HEK293 (cell line): Measurements from ENCODE around the gene PSMB1.

Source experiments
- CTCF ChIA-PET: fragments of 350-600 bp; formaldehyde crosslinking; extraction: SDS; loops from one replicate; lab custom pipeline; 2021; ENCODE audit warnings: antibody characterized with exemption; lab: Yijun Ruan, JAX
- POLR2A ChIA-PET: fragments of 300-600 bp; formaldehyde crosslinking; extraction: SDS; loops from one replicate; lab custom pipeline; 2020; ENCODE audit warnings: antibody characterized with exemption, inconsistent platforms; lab: Yijun Ruan, JAX
- H3K27ac ChIP-seq: fragments of 200-500 bp; sonication (Bioruptor generic); 2 replicates; pipeline ENCODE4 v1.5.1; 2014; ENCODE audit warnings: low read depth, low read length, control low read depth, inconsistent platforms; ENCODE audit errors: extremely low read depth
- H3K36me3 ChIP-seq, 2 experiments: fragments of 200-500 bp in 1 of 2; sonication (Bioruptor generic) in 1 of 2; 1 replicate in 1 of 2; 2 replicates in 1 of 2; pipeline ENCODE4 v1.5.1; 2014 to 2017; ENCODE audit warnings: inconsistent platforms in 2 of 2, low read length in 2 of 2; ENCODE audit not compliant: control insufficient read depth in 2 of 2, insufficient read depth in 1 of 2
- H3K4me1 ChIP-seq: fragments of 200-500 bp; sonication (Bioruptor generic); 2 replicates; pipeline ENCODE4 v1.5.1; 2014; ENCODE audit warnings: mild to moderate bottlenecking, low read length, inconsistent platforms; ENCODE audit not compliant: control insufficient read depth, insufficient read depth
- H3K4me3 ChIP-seq: 2 replicates; pipeline ENCODE4 v1.5.1; 2011; ENCODE audit warnings: low read depth, mild to moderate bottlenecking, control low read depth, low read length, moderate library complexity
- H3K9me3 ChIP-seq: fragments of 200-500 bp; sonication (Bioruptor generic); 2 replicates; pipeline ENCODE4 v1.5.1; 2014; ENCODE audit warnings: low read depth, low read length, inconsistent platforms; ENCODE audit not compliant: control insufficient read depth, insufficient read depth
- EGR2 ChIP-seq: fragments of 450-650 bp; formaldehyde crosslinking; IDR thresholded peaks from 2 replicates; pipeline ENCODE4 v1.5.1; 2016; ENCODE audit warnings: low read depth, missing biosample characterization, missing genetic modification characterization
- MYNN ChIP-seq: fragments of 450-650 bp; formaldehyde crosslinking; IDR thresholded peaks from 2 replicates; pipeline ENCODE4 v1.5.1; 2016; ENCODE audit warnings: missing biosample characterization, missing genetic modification characterization, borderline replicate concordance
- SCRT2 ChIP-seq: fragments of 450-650 bp; formaldehyde crosslinking; IDR thresholded peaks from 2 replicates; pipeline ENCODE4 v1.5.1; 2016; ENCODE audit warnings: missing biosample characterization, missing genetic modification characterization
- TCF7L2 ChIP-seq: IDR thresholded peaks from 2 replicates; pipeline ENCODE4 v1.6.1; 2011; ENCODE audit warnings: low read depth, mild to moderate bottlenecking, inconsistent platforms, low read length, moderate library complexity, borderline replicate concordance
- ZBTB17 ChIP-seq: fragments of 450-650 bp; formaldehyde crosslinking; IDR thresholded peaks from 2 replicates; pipeline ENCODE4 v1.5.1; 2016; ENCODE audit warnings: missing biosample characterization, missing genetic modification characterization
- ZBTB48 ChIP-seq: fragments of 450-650 bp; formaldehyde crosslinking; IDR thresholded peaks from 2 replicates; pipeline ENCODE4 v1.5.1; 2016; ENCODE audit warnings: missing biosample characterization, missing genetic modification characterization
- ZEB2 ChIP-seq: fragments of 450-650 bp; formaldehyde crosslinking; IDR thresholded peaks from 2 replicates; pipeline ENCODE4 v1.5.1; 2016; ENCODE audit warnings: missing biosample characterization, missing genetic modification characterization
- ZNF174 ChIP-seq: fragments of 450-650 bp; formaldehyde crosslinking; IDR thresholded peaks from 2 replicates; pipeline ENCODE4 v1.5.0; 2017; ENCODE audit warnings: missing biosample characterization, mild to moderate bottlenecking, missing genetic modification characterization
- ZNF202 ChIP-seq: fragments of 450-650 bp; formaldehyde crosslinking; IDR thresholded peaks from 2 replicates; pipeline ENCODE4 v1.5.1; 2016; ENCODE audit warnings: missing biosample characterization, missing genetic modification characterization, borderline replicate concordance
- ZNF394 ChIP-seq: fragments of 450-650 bp; formaldehyde crosslinking; IDR thresholded peaks from 2 replicates; pipeline ENCODE4 v1.5.1; 2016; ENCODE audit warnings: missing biosample characterization, missing genetic modification characterization, mild to moderate bottlenecking, moderate library complexity, borderline replicate concordance
- ZNF433 ChIP-seq: fragments of 450-650 bp; formaldehyde crosslinking; IDR thresholded peaks from 2 replicates; pipeline ENCODE4 v1.5.1; 2016; ENCODE audit warnings: missing biosample characterization, missing genetic modification characterization, low read depth
- ZNF48 ChIP-seq: fragments of 450-650 bp; formaldehyde crosslinking; IDR thresholded peaks from 2 replicates; pipeline ENCODE4 v1.5.1; 2016; ENCODE audit warnings: missing biosample characterization, missing genetic modification characterization
- ZNF501 ChIP-seq: fragments of 450-650 bp; formaldehyde crosslinking; IDR thresholded peaks from 2 replicates; pipeline ENCODE4 v1.5.1; 2016; ENCODE audit warnings: missing biosample characterization, missing genetic modification characterization
- ZNF510 ChIP-seq: fragments of 450-650 bp; formaldehyde crosslinking; IDR thresholded peaks from 2 replicates; pipeline ENCODE4 v1.5.1; 2018; ENCODE audit warnings: mild to moderate bottlenecking, missing genetic modification characterization, missing biosample characterization; ENCODE audit not compliant: insufficient replicate concordance
- ZNF555 ChIP-seq: fragments of 450-650 bp; formaldehyde crosslinking; conservative IDR thresholded peaks from 2 replicates; pipeline ENCODE4 v1.5.1; 2017; ENCODE audit warnings: missing biosample characterization, mild to moderate bottlenecking, missing genetic modification characterization, inconsistent platforms
- ZNF558 ChIP-seq: fragments of 450-650 bp; formaldehyde crosslinking; IDR thresholded peaks from 2 replicates; pipeline ENCODE4 v1.5.1; 2016; ENCODE audit warnings: missing biosample characterization, missing genetic modification characterization
- ZNF600 ChIP-seq: fragments of 450-650 bp; formaldehyde crosslinking; IDR thresholded peaks from 2 replicates; pipeline ENCODE4 v1.5.1; 2016; ENCODE audit warnings: missing biosample characterization, missing genetic modification characterization
- ZNF621 ChIP-seq: fragments of 450-650 bp; formaldehyde crosslinking; IDR thresholded peaks from 2 replicates; pipeline ENCODE4 v1.5.1; 2017; ENCODE audit warnings: missing biosample characterization, missing genetic modification characterization
- ZNF692 ChIP-seq: fragments of 450-650 bp; formaldehyde crosslinking; IDR thresholded peaks from 2 replicates; pipeline ENCODE4 v1.5.1; 2016; ENCODE audit warnings: missing biosample characterization, missing genetic modification characterization
- ZNF785 ChIP-seq: fragments of 450-650 bp; formaldehyde crosslinking; IDR thresholded peaks from 2 replicates; pipeline ENCODE4 v1.5.1; 2016; ENCODE audit warnings: missing biosample characterization, missing genetic modification characterization
- ZNF791 ChIP-seq: fragments of 450-650 bp; formaldehyde crosslinking; IDR thresholded peaks from 2 replicates; pipeline ENCODE4 v1.5.1; 2016; ENCODE audit warnings: missing biosample characterization, missing genetic modification characterization
- TF ChIP-seq, protein P1 (sequence below): fragments of 450-650 bp; formaldehyde crosslinking; optimal IDR thresholded peaks from 2 replicates; pipeline ENCODE3; 2016; ENCODE audit warnings: missing biosample characterization, mild to moderate bottlenecking, missing genetic modification characterization
- TF ChIP-seq, protein P2 (sequence below): fragments of 450-650 bp; formaldehyde crosslinking; IDR thresholded peaks from 2 replicates; pipeline ENCODE4 v1.5.1; 2016; ENCODE audit warnings: missing biosample characterization, missing genetic modification characterization, low read depth
- TF ChIP-seq, protein P3 (sequence below): fragments of 450-650 bp; formaldehyde crosslinking; IDR thresholded peaks from 2 replicates; pipeline ENCODE4 v1.5.1; 2017; ENCODE audit warnings: missing biosample characterization, missing genetic modification characterization

PSMB1 gene

DNA sequence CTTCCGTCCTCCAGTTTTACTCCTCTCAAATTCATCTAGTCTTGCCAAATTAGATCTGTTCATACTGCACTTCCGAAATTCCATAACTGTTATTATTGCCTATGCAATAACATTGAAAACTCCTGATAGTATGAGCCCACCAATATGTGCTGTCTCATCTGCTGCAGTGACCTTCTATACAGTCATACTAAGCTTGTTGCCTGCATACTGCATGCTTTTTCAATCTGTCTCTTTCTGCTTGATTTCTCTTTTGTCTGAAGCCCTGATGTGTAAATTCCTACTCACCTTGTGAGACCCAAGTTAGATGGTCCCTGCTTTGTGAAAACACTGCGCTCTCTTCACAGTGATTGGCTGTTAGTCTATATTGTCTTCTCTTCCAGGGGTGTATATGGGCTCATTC is 2.2 kb upstream of the PSMB1 start:
- Histone ChIP-seq H3K9me3 (no peaks in the 10 kb centered on the region), H3K27ac (no peak overlapping the region), H3K4me3 (peak overlapping the region; percentile 98)
- POLR2A ChIA-PET: interaction anchor here (3.1 kb wide), 1 partner anchor 29 kb away, joined by 16 read pairs; the partner anchor contains the start of gene PDCD2
- TF ChIP-seq ZNF791 (tag by site-specific recombination) (no peak), ZBTB48 (0 out of 2 replicates have a peak, but pooled peaks have one; percentile 22), ZNF600 (tag by site-specific recombination) (peak; percentile 49; the same call in 1 of the 2 replicates)
- TF ChIP-seq, all 188 proteins: peak for 2
- CTCF ChIA-PET: interaction anchor here (1.0 kb wide), 2 partner anchors 26 to 724 kb away, joined by 3 to 4 read pairs; no protein-coding TSS in a partner anchor
- H3K36me3 ChIP-seq: peaks cover 11 to 50% of the 10 kb centered on the region in 2 experiments
- peaks cover 9% of the 10 kb centered on the region for H3K4me1 ChIP-seq

- Histone ChIP-seq H3K4me3 (peak overlapping the region; percentile 98), H3K9me3 (no peaks in the 10 kb centered on the region), H3K4me1 (peaks cover 9% of the 10 kb centered on the region), H3K27ac (peak overlapping the region; percentile 60), H3K36me3 (peaks cover 7 to 50% of the 10 kb centered on the region in 2 experiments)
- TF ChIP-seq ZNF48 (tag by site-specific recombination) (no peak), EGR2 (no peak), ZEB2 (tag by site-specific recombination) (no peak), ZNF621 (tag by site-specific recombination) (no peak), ZNF501 (tag by site-specific recombination) (no peak)
- TF ChIP-seq, protein P1, sequence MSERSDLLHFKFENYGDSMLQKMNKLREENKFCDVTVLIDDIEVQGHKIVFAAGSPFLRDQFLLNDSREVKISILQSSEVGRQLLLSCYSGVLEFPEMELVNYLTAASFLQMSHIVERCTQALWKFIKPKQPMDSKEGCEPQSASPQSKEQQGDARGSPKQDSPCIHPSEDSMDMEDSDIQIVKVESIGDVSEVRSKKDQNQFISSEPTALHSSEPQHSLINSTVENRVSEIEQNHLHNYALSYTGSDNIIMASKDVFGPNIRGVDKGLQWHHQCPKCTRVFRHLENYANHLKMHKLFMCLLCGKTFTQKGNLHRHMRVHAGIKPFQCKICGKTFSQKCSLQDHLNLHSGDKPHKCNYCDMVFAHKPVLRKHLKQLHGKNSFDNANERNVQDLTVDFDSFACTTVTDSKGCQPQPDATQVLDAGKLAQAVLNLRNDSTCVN (tag by site-specific recombination): no peak
- ChIA-PET POLR2A (interaction anchor here (3.1 kb wide), 1 partner anchor 29 kb away, joined by 16 read pairs; the partner anchor contains the start of gene PDCD2), CTCF (no interaction called here)
Measured at GRCh38 chr6:170554796-170555137, 1.7 kb upstream of the PSMB1 start.

DNA sequence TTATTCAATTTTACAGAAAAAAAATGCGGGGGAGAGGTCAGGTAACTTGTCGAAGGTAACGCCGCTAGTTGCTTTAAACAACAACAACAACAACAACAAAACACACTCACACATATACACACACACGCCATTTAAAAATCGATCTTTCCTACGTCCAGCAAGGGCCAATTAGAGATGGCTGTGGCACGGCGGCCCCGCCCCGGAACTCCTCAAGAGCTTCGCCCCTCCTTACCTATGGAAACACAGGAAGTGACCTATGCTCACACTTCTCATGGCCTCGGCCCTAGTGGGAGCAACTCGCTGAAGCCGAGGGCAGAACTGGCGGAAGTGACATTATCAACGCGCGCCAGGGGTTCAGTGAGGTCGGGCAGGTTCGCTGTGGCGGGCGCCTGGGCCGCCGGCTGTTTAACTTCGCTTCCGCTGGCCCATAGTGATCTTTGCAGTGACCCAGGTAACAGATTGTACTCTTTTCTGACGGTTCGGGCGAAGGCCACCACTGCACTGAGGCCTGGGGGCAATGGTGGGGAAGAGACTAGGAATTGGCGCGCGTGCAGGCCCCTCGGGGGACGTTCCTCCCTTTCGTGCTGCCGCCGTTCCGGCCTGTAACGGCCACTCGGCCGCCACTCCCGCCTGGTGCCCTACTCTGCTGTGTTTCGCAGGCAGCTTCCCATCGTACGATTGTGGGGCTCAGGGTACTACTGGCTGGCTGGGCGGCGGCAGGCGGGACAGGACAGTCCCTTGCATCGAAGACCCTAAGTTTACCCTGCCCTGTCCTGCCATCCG is 1.1 kb upstream of the PSMB1 start, which contains the start of gene TBP:
Gene TBP (plus strand): TSS at position 357 of the 783 bp plus-strand sequence. CDS start 2,661 bp downstream, outside the sequence.
- peak within 1 kb of the TSS; percentile 66 for H3K27ac ChIP-seq
- H3K4me1 ChIP-seq: peaks cover 9% of the 10 kb centered on the region
- CTCF ChIA-PET: no interaction called here
- peak within 1 kb of the TSS; percentile 98 for H3K4me3 ChIP-seq
- H3K9me3 ChIP-seq: no peaks in the 10 kb centered on the region
- POLR2A ChIA-PET: interaction anchor here (0.9 to 3.1 kb wide), 7 partner anchors 13 to 803 kb away, joined by 3 to 16 read pairs (median 3); partner anchors contain the start of genes DLL1, DYNLT2, ERMARD and PDCD2
- peaks cover 7 to 50% of the 10 kb centered on the region in 2 experiments for H3K36me3 ChIP-seq
- TF ChIP-seq ZNF558 (tag by site-specific recombination) (no peak), ZNF785 (tag by site-specific recombination) (no peak), ZNF174 (tag by site-specific recombination) (no peak), SCRT2 (no peak), ZEB2 (tag by site-specific recombination) (peak; percentile 32; the same call in 1 of the 2 replicates), ZNF555 (tag by site-specific recombination) (no peak), ZNF510 (tag by site-specific recombination) (no peak), ZNF433 (no peak), ZNF202 (no peak), TCF7L2 (0 out of 2 replicates have a peak, but pooled peaks have one; percentile 30), ZNF692 (tag by site-specific recombination) (0 out of 2 replicates have a peak, but pooled peaks have one; percentile 55), MYNN (tag by site-specific recombination) (no peak), ZBTB48 (peak; percentile 86), ZNF394 (peak; percentile 83; the same call in 1 of the 2 replicates), ZBTB17 (tag by site-specific recombination) (peak; percentile 86)
- TF ChIP-seq, protein P2, sequence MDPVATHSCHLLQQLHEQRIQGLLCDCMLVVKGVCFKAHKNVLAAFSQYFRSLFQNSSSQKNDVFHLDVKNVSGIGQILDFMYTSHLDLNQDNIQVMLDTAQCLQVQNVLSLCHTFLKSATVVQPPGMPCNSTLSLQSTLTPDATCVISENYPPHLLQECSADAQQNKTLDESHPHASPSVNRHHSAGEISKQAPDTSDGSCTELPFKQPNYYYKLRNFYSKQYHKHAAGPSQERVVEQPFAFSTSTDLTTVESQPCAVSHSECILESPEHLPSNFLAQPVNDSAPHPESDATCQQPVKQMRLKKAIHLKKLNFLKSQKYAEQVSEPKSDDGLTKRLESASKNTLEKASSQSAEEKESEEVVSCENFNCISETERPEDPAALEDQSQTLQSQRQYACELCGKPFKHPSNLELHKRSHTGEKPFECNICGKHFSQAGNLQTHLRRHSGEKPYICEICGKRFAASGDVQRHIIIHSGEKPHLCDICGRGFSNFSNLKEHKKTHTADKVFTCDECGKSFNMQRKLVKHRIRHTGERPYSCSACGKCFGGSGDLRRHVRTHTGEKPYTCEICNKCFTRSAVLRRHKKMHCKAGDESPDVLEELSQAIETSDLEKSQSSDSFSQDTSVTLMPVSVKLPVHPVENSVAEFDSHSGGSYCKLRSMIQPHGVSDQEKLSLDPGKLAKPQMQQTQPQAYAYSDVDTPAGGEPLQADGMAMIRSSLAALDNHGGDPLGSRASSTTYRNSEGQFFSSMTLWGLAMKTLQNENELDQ (tag by site-specific recombination): no peak
- TF ChIP-seq, protein P3, sequence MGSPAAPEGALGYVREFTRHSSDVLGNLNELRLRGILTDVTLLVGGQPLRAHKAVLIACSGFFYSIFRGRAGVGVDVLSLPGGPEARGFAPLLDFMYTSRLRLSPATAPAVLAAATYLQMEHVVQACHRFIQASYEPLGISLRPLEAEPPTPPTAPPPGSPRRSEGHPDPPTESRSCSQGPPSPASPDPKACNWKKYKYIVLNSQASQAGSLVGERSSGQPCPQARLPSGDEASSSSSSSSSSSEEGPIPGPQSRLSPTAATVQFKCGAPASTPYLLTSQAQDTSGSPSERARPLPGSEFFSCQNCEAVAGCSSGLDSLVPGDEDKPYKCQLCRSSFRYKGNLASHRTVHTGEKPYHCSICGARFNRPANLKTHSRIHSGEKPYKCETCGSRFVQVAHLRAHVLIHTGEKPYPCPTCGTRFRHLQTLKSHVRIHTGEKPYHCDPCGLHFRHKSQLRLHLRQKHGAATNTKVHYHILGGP (tag by site-specific recombination): no peak
